Stimulated activated CD4-positive, alpha-beta T cell treated with anti-CD3 and anti-CD28 coated beads, TNF-alpha, amount 100 ng/mL, for 24 hours (primary cell): Measurements from ENCODE around the gene SYNPO.

ENCODE experiments used
- DNase-seq, 3 experiments: peaks; one replicate each; pipeline ENCODE4 v3.0.0-alpha.2; 2020; ENCODE audit warnings: low read depth in 3 of 3

The SYNPO gene

DNA sequence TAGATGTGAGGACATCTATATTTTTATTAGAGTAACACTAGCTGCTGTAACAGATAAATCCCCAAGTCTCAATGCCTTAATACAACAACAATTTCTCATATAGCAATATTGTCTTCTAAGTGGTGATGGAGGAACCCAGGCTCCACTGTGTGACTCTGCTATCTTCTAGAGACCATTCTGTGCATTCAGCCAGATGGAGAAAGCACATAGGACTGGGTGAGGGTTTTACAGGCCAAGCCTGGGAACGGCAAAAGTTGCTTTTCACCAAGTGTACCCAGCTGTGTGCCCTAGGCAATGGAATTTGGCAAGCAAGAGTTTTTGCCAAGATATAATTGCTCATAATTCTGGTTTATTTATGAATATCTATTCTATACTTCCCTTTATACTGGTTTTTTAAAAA is 48.7 kb downstream of the SYNPO start:
- no peak for DNase-seq

DNA sequence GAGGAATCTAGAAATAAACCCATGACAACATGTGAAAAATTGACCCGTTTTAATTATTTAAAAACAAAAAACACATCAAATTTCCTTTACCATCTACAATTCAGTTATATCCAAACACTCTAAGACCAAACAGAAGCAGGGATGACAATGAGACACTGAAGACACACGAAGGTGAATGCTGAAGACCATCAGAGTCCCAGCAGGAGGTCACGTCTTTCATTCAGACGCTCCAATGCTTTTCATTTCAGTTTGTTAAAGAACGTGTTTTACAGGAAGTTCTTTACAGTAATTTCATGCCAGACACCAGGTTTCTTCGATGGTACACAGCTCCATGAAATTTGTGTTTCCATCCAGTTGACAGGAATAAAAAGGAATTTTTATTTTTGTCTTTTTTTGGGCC is 50.3 kb downstream of the SYNPO start:
- DNase-seq, result no peak

DNA sequence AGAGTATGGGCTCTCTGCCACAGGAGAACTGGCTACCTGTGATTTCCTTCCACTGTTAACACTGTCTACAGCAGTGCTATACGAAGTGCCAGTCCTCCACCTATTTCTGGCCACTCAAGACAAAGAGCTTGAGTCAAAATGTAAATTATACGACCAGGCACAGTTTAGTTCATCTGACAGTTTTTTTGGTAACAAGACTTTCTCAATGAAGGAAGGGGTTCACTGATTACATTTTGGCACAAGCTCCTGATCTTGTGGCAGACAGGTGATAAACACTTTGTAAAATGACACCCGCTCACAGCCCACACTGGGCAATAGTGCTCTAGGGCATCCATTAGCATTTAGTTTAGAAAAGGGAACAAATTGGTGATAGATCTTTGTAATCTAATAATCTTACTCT is 51.8 kb downstream of the SYNPO start:
- no peak for DNase-seq

DNA sequence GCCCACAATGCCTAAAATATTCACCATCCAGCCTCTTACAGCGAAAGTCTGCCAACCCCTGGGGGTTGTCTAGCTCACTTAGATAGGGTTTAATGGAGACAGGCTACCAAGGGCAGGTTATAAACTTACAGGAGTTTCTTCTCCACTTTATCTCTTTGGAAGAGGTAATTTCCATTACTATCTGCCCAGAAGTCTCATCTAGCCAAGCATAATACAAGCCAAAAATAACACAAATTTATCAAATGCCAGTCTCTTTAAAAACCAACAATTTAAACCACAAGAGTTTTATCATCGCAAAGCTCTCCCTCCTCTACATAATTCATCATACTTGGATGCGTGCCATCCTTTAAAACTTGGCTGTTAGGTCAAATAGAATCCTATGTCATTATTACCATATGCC is 54.2 kb downstream of the SYNPO start:
- no peak for DNase-seq

DNA sequence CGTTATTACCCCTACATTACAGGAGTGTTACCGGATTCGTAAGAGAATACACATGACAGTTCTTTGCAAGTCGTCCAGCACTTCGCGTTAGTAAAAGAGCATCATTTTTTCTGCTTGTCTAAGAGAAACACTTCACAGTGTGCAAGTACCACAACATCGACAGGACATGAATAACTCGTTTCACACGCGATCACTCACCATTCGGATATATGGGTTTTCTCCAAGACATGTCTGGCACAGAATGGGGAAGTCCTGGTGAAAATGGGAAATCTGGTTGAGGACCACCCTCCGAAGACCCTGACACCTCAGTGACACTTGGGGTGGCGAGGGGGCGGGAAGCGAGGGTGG is 59.8 kb downstream of the SYNPO start:
- no peak for DNase-seq

DNA sequence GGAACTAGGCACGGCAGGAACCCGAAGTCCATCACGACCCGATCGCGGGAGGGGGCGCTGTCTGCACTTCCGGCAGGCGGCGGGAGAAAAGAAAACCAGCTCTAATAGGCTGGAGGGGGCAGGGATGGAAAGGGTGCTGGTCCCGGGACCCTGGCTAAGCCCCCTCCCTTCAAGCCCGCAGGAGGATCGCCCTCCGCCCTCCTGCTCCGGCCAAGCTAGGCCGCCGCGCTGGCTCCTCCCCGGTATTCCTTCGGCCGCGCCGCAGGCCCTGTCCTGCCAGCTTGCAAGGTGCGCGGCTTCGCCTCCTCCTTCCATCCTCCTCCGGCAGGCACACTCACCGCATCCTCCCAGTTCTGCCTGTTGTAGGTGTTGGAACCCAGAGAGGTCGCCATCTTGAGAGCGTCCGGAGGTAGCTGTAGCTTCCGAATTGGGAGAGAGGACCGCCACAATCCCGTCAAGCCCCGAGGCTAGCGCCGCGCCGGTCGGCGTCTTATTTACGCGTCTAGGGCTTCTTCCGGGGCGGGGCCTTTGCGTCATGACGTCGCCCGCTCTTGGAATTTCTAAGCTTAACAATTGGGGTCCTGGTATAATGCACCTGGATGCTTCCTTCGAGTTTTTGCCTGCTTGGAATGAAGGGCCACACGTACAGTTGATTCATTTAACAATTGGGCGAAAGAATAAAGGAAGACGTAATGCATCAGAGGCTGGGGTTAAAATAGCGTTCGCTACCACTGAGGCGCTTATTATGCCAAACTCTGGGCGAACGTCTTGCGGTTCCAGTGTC is 60.3 kb downstream of the SYNPO start, which contains the start of gene RBM22:
RBM22 (minus strand) TSS at position 469 of the 784 bp plus-strand sequence; CDS start at position 392, 77 bp downstream.
- peak; percentile 81 to 90 (median 86) for DNase-seq

DNA sequence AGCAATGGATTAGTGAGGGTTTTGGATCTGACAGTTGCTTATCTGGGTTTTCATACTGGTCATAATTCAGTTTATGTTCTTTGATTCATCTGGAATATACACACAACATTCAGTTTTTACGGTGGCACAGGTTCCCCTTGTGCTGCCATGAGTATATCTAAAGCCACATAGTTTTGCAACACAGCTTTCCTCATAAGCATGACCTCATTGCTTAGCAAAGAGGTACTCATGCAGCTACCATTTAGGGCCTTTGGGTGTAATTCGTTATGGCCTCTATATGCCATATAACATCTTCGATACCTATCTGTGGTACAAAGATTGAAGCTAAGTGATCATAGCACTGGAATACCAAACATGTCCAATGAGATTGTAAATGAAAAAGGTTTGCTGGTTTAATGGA is 63.3 kb downstream of the SYNPO start:
- no peak for DNase-seq

DNA sequence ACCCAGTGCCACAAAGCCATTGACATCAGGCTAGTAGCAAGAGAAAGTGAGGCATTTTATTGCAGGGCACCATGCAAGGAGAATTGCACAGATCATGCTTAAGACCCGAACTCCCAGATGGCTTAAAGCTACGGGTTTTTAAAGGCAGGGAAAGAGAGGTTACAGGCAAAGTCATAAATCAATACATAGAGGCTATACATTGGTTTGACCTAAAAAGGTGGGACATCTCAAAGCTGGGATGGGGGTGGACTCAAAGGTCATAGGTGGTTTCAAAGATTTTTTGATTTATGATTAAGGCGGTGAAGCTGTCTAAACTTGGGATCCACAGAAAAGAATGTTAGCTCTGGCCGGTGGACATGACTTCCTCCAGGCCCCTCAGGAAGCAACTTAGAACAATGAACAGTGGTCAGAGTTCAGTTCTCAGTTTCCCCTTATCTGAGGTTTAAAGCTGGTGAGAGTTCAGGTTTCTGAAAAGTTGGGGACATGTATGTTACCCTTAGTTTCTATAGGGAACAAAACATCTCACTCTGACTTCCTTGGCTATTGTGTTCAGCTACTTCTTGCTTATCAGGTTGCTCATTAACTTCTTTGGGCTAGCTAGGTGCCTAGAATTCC is 66.4 kb downstream of the SYNPO start:
- DNase-seq, result no peak
